HCT116 (cell line): ENCODE data around the gene DRG2. TPM values are rescaled to one million over a fixed set of nuclear protein-coding genes. Genes with fewer than 3 reads are reported as not detected.

ENCODE experiments used
- ATAC-seq: fragments of 200-7000 bp; cut with Tn5 transposase; 2 replicates; pipeline ENCODE4 v1.9.1; 2020; ENCODE audit warnings: mild to moderate bottlenecking, moderate library complexity
- BruUV-seq: library from RNA; stranded (reverse); fragments of 400-500 nt; replicated peaks from 2 replicates; lab custom pipeline; 2021; lab: Mats Ljungman, UMichigan
- CTCF ChIA-PET: fragments of 300-600 bp; sonication (Branson Sonifier 250); formaldehyde crosslinking; loops from one replicate; lab custom pipeline; 2021; ENCODE audit warnings: antibody characterized with exemption; lab: Charles Lee
- POLR2A ChIA-PET: fragments of 300-600, 350-600 bp; sonication (Branson Sonifier 250); formaldehyde crosslinking; loops from one replicate; lab custom pipeline; 2021; ENCODE audit warnings: antibody characterized with exemption; lab: Charles Lee
- RAD21 ChIA-PET, 2 experiments: fragments of 300-600 bp; sonication (Branson Sonifier 250); formaldehyde crosslinking; loops; one replicate each; lab custom pipeline; 2023; ENCODE audit warnings: low total read pairs in 2 of 2; ENCODE audit not compliant: uncharacterized antibody in 2 of 2, unreplicated experiment in 2 of 2, low non-redundant PET in 1 of 2; lab: Charles Lee
- DNase-seq: peaks from one replicate; pipeline ENCODE4 v3.0.0-alpha.2; 2010; ENCODE audit warnings: low read depth, low spot score
- H2AFZ ChIP-seq: fragments of 200-600 bp; shearing (Covaris generic), sonication (generic); 2 replicates; pipeline ENCODE4 v1.6.1; 2017; ENCODE audit warnings: low read depth, mixed run types, mixed read lengths, antibody characterized with exemption, low read length; ENCODE audit not compliant: poor library complexity, severe bottlenecking
- H3K27ac ChIP-seq: 2 replicates; pipeline ENCODE4 v1.5.1; 2012; ENCODE audit warnings: low read depth, low read length
- H3K27me3 ChIP-seq: fragments of 200-600 bp; sonication (generic); 2 replicates; pipeline ENCODE4 v1.6.1; 2016; ENCODE audit warnings: mixed run types, low read length, mixed read lengths; ENCODE audit not compliant: insufficient read depth
- H3K36me3 ChIP-seq, 2 experiments: fragments of 200-500 bp in 1 of 2; fragments of 200-600 bp in 1 of 2; sonication (Bioruptor generic) in 1 of 2; sonication (generic) in 1 of 2; 2 replicates each; pipeline versions ENCODE4 v1.5.1 to v1.6.1; 2014 to 2016; ENCODE audit warnings: low read length in 2 of 2, inconsistent platforms in 1 of 2, mixed read lengths in 1 of 2, mixed run types in 1 of 2; ENCODE audit not compliant: insufficient read depth in 2 of 2, control insufficient read depth in 1 of 2
- H3K4me1 ChIP-seq, 2 experiments: fragments of 200-600 bp in 1 of 2; sonication (generic) in 1 of 2; 2 replicates each; pipeline versions ENCODE4 v1.5.1 to v1.6.1; 2012 to 2017; ENCODE audit warnings: low read length in 2 of 2, inconsistent platforms in 1 of 2, mild to moderate bottlenecking in 1 of 2, mixed read lengths in 1 of 2, mixed run types in 1 of 2, moderate library complexity in 1 of 2; ENCODE audit not compliant: insufficient read depth in 2 of 2, control insufficient read depth in 1 of 2
- H3K4me2 ChIP-seq: fragments of 200-600 bp; sonication (generic); 2 replicates; pipeline ENCODE4 v1.6.1; 2017; ENCODE audit warnings: mixed run types, low read length, mixed read lengths
- H3K4me3 ChIP-seq, 2 experiments: fragments of 200-600 bp in 1 of 2; sonication (generic) in 1 of 2; replicated peaks in 1 of 2; 2 replicates each; pipeline ENCODE4 v1.5.1; 2011 to 2016; ENCODE audit warnings: low read length in 2 of 2, control low read depth in 1 of 2, low read depth in 1 of 2, mild to moderate bottlenecking in 1 of 2, mixed read lengths in 1 of 2, mixed run types in 1 of 2
- H3K79me2 ChIP-seq: fragments of 200-600 bp; sonication (generic); 2 replicates; pipeline ENCODE4 v1.6.1; 2017; ENCODE audit warnings: mild to moderate bottlenecking, mixed run types, low read length, moderate library complexity, mixed read lengths; ENCODE audit not compliant: insufficient read depth
- H3K9ac ChIP-seq: fragments of 200-600 bp; sonication (generic); 2 replicates; pipeline ENCODE4 v1.6.1; 2016; ENCODE audit warnings: low read length, mixed read lengths
- H3K9me2 ChIP-seq: fragments of 200-600 bp; sonication (generic), shearing (Covaris generic); 2 replicates; pipeline ENCODE4 v1.6.1; 2017; ENCODE audit warnings: mixed run types, mild to moderate bottlenecking, moderate library complexity; ENCODE audit not compliant: insufficient read depth
- H3K9me3 ChIP-seq, 2 experiments: fragments of 200-500 bp in 1 of 2; fragments of 200-600 bp in 1 of 2; sonication (Bioruptor generic) in 1 of 2; sonication (generic) in 1 of 2; 2 replicates each; pipeline ENCODE4 v1.6.1; 2014 to 2017; ENCODE audit warnings: low read length in 2 of 2, mixed read lengths in 2 of 2, inconsistent platforms in 1 of 2, low read depth in 1 of 2, mild to moderate bottlenecking in 1 of 2, mixed run types in 1 of 2, moderate library complexity in 1 of 2; ENCODE audit not compliant: control insufficient read depth in 1 of 2, insufficient read depth in 1 of 2
- H4K20me1 ChIP-seq: fragments of 200-600 bp; sonication (generic), shearing (Covaris generic); 2 replicates; pipeline ENCODE4 v1.6.1; 2017; ENCODE audit warnings: mixed run types, mild to moderate bottlenecking, moderate library complexity; ENCODE audit not compliant: insufficient read depth
- POLR2A ChIP-seq: IDR thresholded peaks from 2 replicates; pipeline ENCODE4 v1.7.0; 2011; ENCODE audit warnings: borderline replicate concordance; ENCODE audit not compliant: insufficient read depth, insufficient read length; ENCODE audit errors: extremely low read depth
- POLR2AphosphoS5 ChIP-seq: IDR thresholded peaks from 2 replicates; pipeline ENCODE4 v1.6.1; 2011; ENCODE audit warnings: mild to moderate bottlenecking, low read depth, low read length, moderate library complexity
- SRF ChIP-seq: IDR thresholded peaks from 2 replicates; pipeline ENCODE4 v1.6.1; 2012; ENCODE audit warnings: low read depth
- YY1 ChIP-seq: IDR thresholded peaks from 2 replicates; pipeline ENCODE4 v1.6.1; 2011; ENCODE audit warnings: low read length, low read depth, moderate library complexity, mild to moderate bottlenecking; ENCODE audit not compliant: insufficient replicate concordance; ENCODE audit errors: extremely low read depth
- intact Hi-C: fragments of 100-400 bp; cut with micrococcal nuclease; formaldehyde crosslinking; loops from 2 replicates; pipeline ENCODE4 v1.10.0; 2022
- total RNA-seq: library from RNA; stranded (reverse); gene quantifications from one replicate; pipeline ENCODE4 v1.2.1, GENCODE V29; 2021; ENCODE audit not compliant: unreplicated experiment

DRG2 gene
- total RNA-seq, 1 experiment from 2014 or later, result 41.0 TPM

DNA sequence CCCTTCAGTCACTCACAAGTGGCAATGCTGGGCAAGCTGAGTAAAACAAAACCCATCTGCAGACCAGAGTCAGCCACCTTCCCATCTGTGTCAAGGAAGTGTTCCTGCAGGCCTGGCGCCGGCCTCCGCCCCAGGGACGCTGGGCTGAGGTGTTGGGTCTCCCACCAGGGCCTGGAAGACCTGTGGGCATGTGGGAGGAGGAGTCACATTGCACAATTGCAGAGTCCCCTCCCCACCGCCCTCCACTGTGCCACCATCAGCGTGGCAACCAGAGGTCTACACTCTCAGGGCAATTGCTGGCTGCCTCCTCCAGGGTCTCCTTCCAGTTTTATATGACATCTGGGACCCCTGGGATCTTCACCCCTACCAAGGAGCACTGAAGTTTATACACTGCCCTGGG, 17.8 kb downstream of the DRG2 start:
- Histone ChIP-seq H3K27me3 (no peaks in the 10 kb centered on the region), H2AFZ (no peak overlapping the region), H3K4me3 (no peak overlapping the region), H4K20me1 (no peaks in the 10 kb centered on the region), H3K27ac (no peak overlapping the region), H3K9me2 (no peaks in the 10 kb centered on the region), H3K36me3 (peaks cover 2 to 3% of the 10 kb centered on the region in 2 experiments; a peak in 2 of 4 replicates), H3K9ac (no peak overlapping the region), H3K4me1 (no peaks in the 10 kb centered on the region), H3K79me2 (no peaks in the 10 kb centered on the region), H3K9me3 (no peaks in the 10 kb centered on the region), H3K4me2 (no peak overlapping the region)
- ATAC-seq (no peak), DNase-seq (no peak)
- ChIA-PET RAD21 (no interaction called here), POLR2A (no interaction called here), CTCF (no interaction called here)
- no TSS peak for BruUV-seq
- intact Hi-C loops, result no loop called here
- no peak for TF ChIP-seq SRF
- no peak for TF ChIP-seq POLR2AphosphoS5
- TF ChIP-seq, all 23 proteins: peak for 0

DNA sequence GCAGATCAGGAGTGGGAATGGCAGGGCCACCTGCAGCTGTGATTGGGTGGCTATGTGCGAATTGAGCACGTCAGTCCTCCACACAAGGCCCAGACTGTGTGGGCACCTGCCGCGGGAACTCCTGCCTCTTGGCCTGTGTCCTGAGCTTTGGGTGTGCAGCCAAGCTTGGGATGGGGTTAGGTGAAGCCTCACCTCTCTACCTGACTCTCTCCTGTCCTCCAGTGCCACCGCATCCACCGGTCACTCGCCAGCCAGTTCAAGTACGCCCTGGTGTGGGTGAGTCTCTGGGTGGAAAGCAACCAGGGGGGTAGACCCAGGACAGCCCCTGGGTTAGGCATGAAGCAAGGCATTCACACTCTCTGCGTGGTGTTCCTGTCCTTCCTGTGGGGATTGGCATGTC, 18.5 kb downstream of the DRG2 start:
- ATAC-seq, result no peak
- ChIA-PET RAD21 (no interaction called here), POLR2A (no interaction called here)
- intact Hi-C loops, result no loop called here
- Histone ChIP-seq H3K9ac (no peak overlapping the region), H3K4me3 (no peak overlapping the region), H3K27ac (no peak overlapping the region), H3K79me2 (no peaks in the 10 kb centered on the region), H4K20me1 (no peaks in the 10 kb centered on the region), H3K36me3 (peaks cover 0 to 3% of the 10 kb centered on the region in 2 experiments; a peak in 1 of 4 replicates), H3K27me3 (no peaks in the 10 kb centered on the region)
- no peak for DNase-seq
- BruUV-seq, result no TSS peak
- TF ChIP-seq POLR2A, result no peak
- no peak for TF ChIP-seq YY1
- TF ChIP-seq, all 23 proteins: peak for 0
- H3K9me2 ChIP-seq, result no peaks in the 10 kb centered on the region
- no peak overlapping the region for H2AFZ ChIP-seq
- no peaks in the 10 kb centered on the region for H3K4me1 ChIP-seq
- no peak overlapping the region for H3K4me2 ChIP-seq
- no peaks in the 10 kb centered on the region for H3K9me3 ChIP-seq
- CTCF ChIA-PET, result no interaction called here
